Activated T-cell treated with anti-CD3 and anti-CD28 coated beads, Interleukin-2, amount 50 U/mL, for 1 hour (primary cell): ENCODE data around the gene MAPK8IP1.

Experiments
- DNase-seq: peaks from one replicate; pipeline ENCODE4 v3.0.0-alpha.2; 2020

Gene MAPK8IP1

GRCh38 chr11:45949992-45950407 is 64.5 kb downstream of the MAPK8IP1 start:
- DNase-seq, result no peak
